Measurements from ENCODE around the gene SREBF2. TPM values are rescaled to one million over a fixed set of nuclear protein-coding genes. Genes with fewer than 3 reads are reported as not detected.
"Not testable (repeated sequence)": the region's sequence is repeated elsewhere in the genome, so short reads cannot be mapped to it uniquely, and the experiment has no call there.

Gene SREBF2
- total RNA-seq, 3 donors from 2014 or later (not counting 1 experiment from before 2014, with no cell fraction given): 101 to 106 (median 105) TPM

GRCh38 chr22:41831828-41832552 lies 915 bp upstream of the SREBF2 start:
- no peaks in the 10 kb centered on the region for H3K36me3 Mint-ChIP-seq
- no peak for TF ChIP-seq CTCF (IDR thresholded peaks at IDR 0.05)
- intact Hi-C loops (cut with micrococcal nuclease): loop anchor here (2.0 kb wide), 2 partner anchors 51 to 115 kb away; partner anchors contain the start of gene CENPM
- H3K4me3 ChIP-seq (ENCODE audit: low read length): peak overlapping the region; percentile 99
- ATAC-seq (no peak), DNase-seq (peak in 1 of 2 donors; percentile 33)
- 13% methylated on average over 15 of the region's 17 CpGs for WGBS (ENCODE audit: insufficient coverage)
- peaks cover 31 to 41% of the 10 kb centered on the region in 2 donors for H3K4me1 Mint-ChIP-seq
- no peaks in the 10 kb centered on the region for H3K9me3 ChIP-seq (ENCODE audit: control insufficient read depth, insufficient read depth, low read length)
- H3K4me1 ChIP-seq (ENCODE audit: control insufficient read depth, insufficient read depth, low read length): peaks cover 13% of the 10 kb centered on the region
- peak overlapping the region; percentile 99 for H3K27ac Mint-ChIP-seq
- H3K9me3 Mint-ChIP-seq: no peaks in the 10 kb centered on the region
- H3K27me3 Mint-ChIP-seq (ENCODE audit: low read depth in 2 of 2): no peaks in the 10 kb centered on the region
- peak overlapping the region; percentile 100 for H3K27ac ChIP-seq (ENCODE audit: low read length)
- peak overlapping the region; percentile 95 for H3K4me3 Mint-ChIP-seq
- peaks cover 9% of the 10 kb centered on the region for H3K36me3 ChIP-seq (ENCODE audit: control insufficient read depth, insufficient read depth, low read length)
- H3K27me3 ChIP-seq (ENCODE audit: control insufficient read depth, insufficient read depth, low read length): no peaks in the 10 kb centered on the region

GRCh38 chr22:41833369-41834004 lies 582 bp downstream of the SREBF2 start:
- Histone ChIP-seq H3K9me3 (ENCODE audit: control insufficient read depth, insufficient read depth, low read length) (no peaks in the 10 kb centered on the region), H3K4me1 (ENCODE audit: control insufficient read depth, insufficient read depth, low read length) (peaks cover 13% of the 10 kb centered on the region), H3K4me3 (ENCODE audit: low read length) (peak overlapping the region; percentile 99), H3K27me3 (ENCODE audit: control insufficient read depth, insufficient read depth, low read length) (no peaks in the 10 kb centered on the region), H3K36me3 (ENCODE audit: control insufficient read depth, insufficient read depth, low read length) (peaks cover 10% of the 10 kb centered on the region), H3K27ac (ENCODE audit: low read length) (peak overlapping the region; percentile 88)
- peak overlapping the region; percentile 99 for H3K27ac Mint-ChIP-seq
- DNase-seq (peak; percentile 65 to 72), ATAC-seq (peak; percentile 4 to 10 (median 5))
- no peaks in the 10 kb centered on the region for H3K27me3 Mint-ChIP-seq (ENCODE audit: low read depth in 2 of 2)
- peaks cover 32 to 48% of the 10 kb centered on the region in 2 donors for H3K4me1 Mint-ChIP-seq
- intact Hi-C loops (cut with micrococcal nuclease): loop anchor here (2.0 kb wide), 2 partner anchors 53 to 113 kb away; partner anchors contain the start of gene CENPM
- H3K9me3 Mint-ChIP-seq: no peaks in the 10 kb centered on the region
- WGBS (ENCODE audit: insufficient coverage): under 1% methylated on average over 86 of the region's 86 CpGs
- TF ChIP-seq CTCF (IDR thresholded peaks at IDR 0.05): peak; percentile 12
- no peaks in the 10 kb centered on the region for H3K36me3 Mint-ChIP-seq
- H3K4me3 Mint-ChIP-seq: peak overlapping the region; percentile 95

- H3K4me1 Mint-ChIP-seq: peaks cover 39 to 55% of the 10 kb centered on the region in 2 donors
- no peaks in the 10 kb centered on the region for H3K27me3 Mint-ChIP-seq (ENCODE audit: low read depth in 2 of 2)
- no peak for ATAC-seq
- 15% methylated on average over 14 of the region's 14 CpGs for WGBS (ENCODE audit: insufficient coverage)
- Histone ChIP-seq H3K9me3 (ENCODE audit: control insufficient read depth, insufficient read depth, low read length) (no peaks in the 10 kb centered on the region), H3K27me3 (ENCODE audit: control insufficient read depth, insufficient read depth, low read length) (no peaks in the 10 kb centered on the region), H3K36me3 (ENCODE audit: control insufficient read depth, insufficient read depth, low read length) (peaks cover 10% of the 10 kb centered on the region), H3K4me3 (ENCODE audit: low read length) (peak overlapping the region; percentile 99), H3K4me1 (ENCODE audit: control insufficient read depth, insufficient read depth, low read length) (peaks cover 13% of the 10 kb centered on the region), H3K27ac (ENCODE audit: low read length) (peak overlapping the region; percentile 88)
- peak overlapping the region; percentile 99 for H3K27ac Mint-ChIP-seq
- no peak for TF ChIP-seq CTCF (IDR thresholded peaks at IDR 0.05)
- intact Hi-C loops (cut with micrococcal nuclease): no loop called here
- no peaks in the 10 kb centered on the region for H3K36me3 Mint-ChIP-seq
- H3K4me3 Mint-ChIP-seq: peak overlapping the region; percentile 91
- DNase-seq: peak in 1 of 2 donors; percentile 36
- H3K9me3 Mint-ChIP-seq: no peaks in the 10 kb centered on the region
Measured at GRCh38 chr22:41834005-41834944, 1.4 kb downstream of the SREBF2 start.

GRCh38 chr22:41835462-41835861 lies 2.6 kb downstream of the SREBF2 start:
- WGBS (ENCODE audit: insufficient coverage): 96% methylated on average over 8 of the region's 8 CpGs
- DNase-seq; H3K27me3 Mint-ChIP-seq (ENCODE audit: low read depth in 2 of 2); H3K27me3 ChIP-seq (ENCODE audit: control insufficient read depth, insufficient read depth, low read length); H3K27ac ChIP-seq (ENCODE audit: low read length); intact Hi-C loops (cut with micrococcal nuclease); H3K9me3 ChIP-seq (ENCODE audit: control insufficient read depth, insufficient read depth, low read length); ATAC-seq; H3K36me3 Mint-ChIP-seq; H3K4me3 ChIP-seq (ENCODE audit: low read length); H3K9me3 Mint-ChIP-seq: not testable (repeated sequence)
- H3K4me3 Mint-ChIP-seq: peak overlapping the region; percentile 14
- Histone ChIP-seq H3K36me3 (ENCODE audit: control insufficient read depth, insufficient read depth, low read length) (peaks cover 10% of the 10 kb centered on the region), H3K4me1 (ENCODE audit: control insufficient read depth, insufficient read depth, low read length) (peaks cover 13% of the 10 kb centered on the region)
- peak overlapping the region; percentile 76 to 99 for H3K27ac Mint-ChIP-seq
- H3K4me1 Mint-ChIP-seq: peaks cover 43 to 62% of the 10 kb centered on the region in 2 donors

All from natural killer cell (primary cell).